ENCODE data around the gene ZNF236.

- TF ChIP-seq NRF1 (conservative IDR thresholded peaks at IDR 0.05; ENCODE audit: low read depth, low read length) (no peak), ZNF207 (IDR thresholded peaks at IDR 0.05; ENCODE audit: borderline replicate concordance) (no peak), TBL1XR1 (IDR thresholded peaks at IDR 0.05; ENCODE audit: low read depth, low read length) (no peak)
Measured at GRCh38 chr18:76772665-76773064, 49.7 kb upstream of the ZNF236 start.
